GM12874 (cell line): ENCODE results near the gene ARHGAP31.

ENCODE experiments used
- CTCF ChIP-seq: IDR thresholded peaks from 2 replicates; pipeline ENCODE4 v1.5.1; 2011; ENCODE audit warnings: low read depth, mild to moderate bottlenecking, control low read depth, low read length, moderate library complexity; ENCODE audit not compliant: insufficient read depth

ARHGAP31 gene

GRCh38 chr3:119338754-119339153 lies 44.6 kb downstream of the ARHGAP31 start:
- no peak for TF ChIP-seq CTCF

GRCh38 chr3:119340014-119340413 lies 45.8 kb downstream of the ARHGAP31 start:
- no peak for TF ChIP-seq CTCF

- TF ChIP-seq CTCF: no peak
Measured at GRCh38 chr3:119340446-119340845, 46.3 kb downstream of the ARHGAP31 start.

GRCh38 chr3:119342176-119342575 lies 48.0 kb downstream of the ARHGAP31 start:
- no peak for TF ChIP-seq CTCF

- 0 out of 2 replicates have a peak, but pooled peaks have one; percentile 3 for TF ChIP-seq CTCF
Measured at GRCh38 chr3:119343719-119344118, 49.5 kb downstream of the ARHGAP31 start.

GRCh38 chr3:119346076-119346496 lies 51.9 kb downstream of the ARHGAP31 start:
- no peak for TF ChIP-seq CTCF

- TF ChIP-seq CTCF: no peak
Measured at GRCh38 chr3:119347036-119347435, 52.9 kb downstream of the ARHGAP31 start.
